ENCODE results near the gene CNTN2. TPM values are rescaled to one million over a fixed set of nuclear protein-coding genes. Genes with fewer than 3 reads are reported as not detected.

CNTN2 gene
- total and polyA plus RNA-seq, 2 of the 4 experiments (the other 2 are of a cell fraction), result not detected

DNA sequence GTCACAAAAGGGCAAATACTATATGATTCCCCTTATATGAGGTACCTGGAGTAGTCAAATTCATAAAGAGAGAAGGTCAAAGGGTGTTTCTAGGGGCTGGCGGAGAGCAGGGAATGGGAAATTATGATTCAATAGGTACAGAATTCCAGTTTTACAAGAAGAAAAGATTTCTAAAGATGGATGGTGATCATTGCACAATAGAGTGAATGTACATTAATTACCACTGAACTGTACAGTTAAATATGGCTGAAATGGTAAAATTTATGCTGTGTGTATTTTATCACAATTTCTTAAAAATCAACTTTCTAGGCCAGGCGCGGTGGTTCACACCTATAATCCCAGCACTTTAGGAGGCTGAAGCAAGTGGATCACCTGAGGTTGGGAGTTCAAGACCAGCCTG is 59.4 kb downstream of the CNTN2 start:
- H3K4me1 ChIP-seq (ENCODE audit: control insufficient read depth, insufficient read depth, low read length), result no peaks in the 10 kb centered on the region
- POLR2A ChIA-PET (ENCODE audit: unreplicated experiment), result no interaction called here
- no peak overlapping the region for H2BK20ac ChIP-seq (ENCODE audit: low read depth, low read length)
- no peak overlapping the region for H3K4ac ChIP-seq (ENCODE audit: low read depth, low read length)
- no peak overlapping the region for H4K91ac ChIP-seq (ENCODE audit: insufficient read depth, low read depth, low read length)
- no peak overlapping the region for H2BK15ac ChIP-seq (ENCODE audit: low read depth, low read length)
- no peak overlapping the region for H3K4me3 ChIP-seq (ENCODE audit: insufficient read depth, low read depth, low read length)
- no peak overlapping the region for H3K9ac ChIP-seq (ENCODE audit: low read depth, low read length)
- H3K56ac ChIP-seq (ENCODE audit: extremely low read depth, insufficient read depth, low read length), result no peak overlapping the region
- no peak overlapping the region for H3K27ac ChIP-seq (ENCODE audit: insufficient read depth, low read length)
- H3K79me1 ChIP-seq (ENCODE audit: low read depth in 1 of 2, low read length in 2 of 2), result peaks cover 9 to 10% of the 10 kb centered on the region in 2 experiments; a peak in 3 of 4 replicates
- intact Hi-C loops (cut with micrococcal nuclease) (no loop called here), in situ Hi-C loops (cut with MboI; ENCODE audit: low sequenced_read_pairs) (no loop called here), dilution Hi-C loops (cut with HindIII; ENCODE audit: low sequenced_read_pairs, unreplicated experiment) (no loop called here)
- CTCF ChIA-PET, result no interaction called here
- no peak for ATAC-seq (ENCODE audit: low read depth)
- H4K5ac ChIP-seq (ENCODE audit: low read depth, low read length), result no peak overlapping the region
- no CpG with 5 or more reads among the region's 3 CpGs for WGBS, 2 experiments (ENCODE audit: extremely low coverage in 2 of 2, insufficient read length in 1 of 2)
- H2AK5ac ChIP-seq (ENCODE audit: low read depth, low read length), result no peak overlapping the region
- H3K9me3 ChIP-seq (ENCODE audit: control insufficient read depth, insufficient read depth, low read length), result no peaks in the 10 kb centered on the region
- H2AFZ ChIP-seq (replicated peaks; ENCODE audit: low read length, poor library complexity), result no peak overlapping the region
- H3K36me3 ChIP-seq (ENCODE audit: control insufficient read depth, insufficient read depth, low read length), result peaks cover 42% of the 10 kb centered on the region
- H4K20me1 ChIP-seq (ENCODE audit: insufficient read depth, low read length), result no peaks in the 10 kb centered on the region
- no peak overlapping the region for H2BK5ac ChIP-seq (ENCODE audit: low read depth, low read length, poor library complexity, severe bottlenecking)
- no peak overlapping the region for H3K14ac ChIP-seq (replicated peaks; ENCODE audit: low read depth, low read length)
- H4K8ac ChIP-seq (ENCODE audit: low read depth in 2 of 2, low read length in 2 of 2), result no peak overlapping the region
- no peak overlapping the region for H2BK120ac ChIP-seq (ENCODE audit: low read depth, low read length)
- no peaks in the 10 kb centered on the region for H3K27me3 ChIP-seq (ENCODE audit: control insufficient read depth, insufficient read depth, low read length)
- no peak overlapping the region for H3K4me2 ChIP-seq (ENCODE audit: low read depth, low read length)
- no TSS peak for BruUV-seq (replicated peaks)
- H3K23ac ChIP-seq (ENCODE audit: low read depth, low read length), result no peak overlapping the region
- no peak for DNase-seq
- TF ChIP-seq MAFK (IDR thresholded peaks at IDR 0.05; ENCODE audit: low read depth, low read length), result no peak
- TF ChIP-seq, protein P1, sequence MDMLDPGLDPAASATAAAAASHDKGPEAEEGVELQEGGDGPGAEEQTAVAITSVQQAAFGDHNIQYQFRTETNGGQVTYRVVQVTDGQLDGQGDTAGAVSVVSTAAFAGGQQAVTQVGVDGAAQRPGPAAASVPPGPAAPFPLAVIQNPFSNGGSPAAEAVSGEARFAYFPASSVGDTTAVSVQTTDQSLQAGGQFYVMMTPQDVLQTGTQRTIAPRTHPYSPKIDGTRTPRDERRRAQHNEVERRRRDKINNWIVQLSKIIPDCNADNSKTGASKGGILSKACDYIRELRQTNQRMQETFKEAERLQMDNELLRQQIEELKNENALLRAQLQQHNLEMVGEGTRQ (IDR thresholded peaks at IDR 0.05; ENCODE audit: low read depth, low read length), result no peak
- TF ChIP-seq RAD21 (IDR thresholded peaks at IDR 0.05; ENCODE audit: low read length), result no peak
- no peak for TF ChIP-seq BHLHE40 (IDR thresholded peaks at IDR 0.05; ENCODE audit: low read depth, low read length)
- peak; percentile 63 for TF ChIP-seq CEBPB (IDR thresholded peaks at IDR 0.05; ENCODE audit: low read depth, low read length)
- TF ChIP-seq CTCF (conservative IDR thresholded peaks at IDR 0.05; ENCODE audit: low read depth, low read length), result no peak
- no peak overlapping the region for H2AK9ac ChIP-seq (replicated peaks; ENCODE audit: low read depth, low read length, poor library complexity)
- no peak overlapping the region for H3K18ac ChIP-seq (ENCODE audit: low read depth, low read length)
- peaks cover 5% of the 10 kb centered on the region for H3K9me1 ChIP-seq (ENCODE audit: insufficient read depth, low read length)
